OCI-LY3 (cell line): Measurements from ENCODE around the gene TPM4.

Experiments used
- EZH2phosphoT487 ChIP-seq: fragments of 200-600 bp; shearing (Covaris generic); IDR thresholded peaks from 2 replicates; pipeline ENCODE4 v1.6.1; 2018; ENCODE audit warnings: antibody characterized with exemption, mixed run types, low read depth
- TF ChIP-seq, protein P1 (sequence below): fragments of 200-600, 300-600 bp; sonication (generic); IDR thresholded peaks from 2 replicates; pipeline ENCODE4 v1.5.1; 2014; ENCODE audit warnings: antibody characterized with exemption, low read length, low read depth

DNA sequence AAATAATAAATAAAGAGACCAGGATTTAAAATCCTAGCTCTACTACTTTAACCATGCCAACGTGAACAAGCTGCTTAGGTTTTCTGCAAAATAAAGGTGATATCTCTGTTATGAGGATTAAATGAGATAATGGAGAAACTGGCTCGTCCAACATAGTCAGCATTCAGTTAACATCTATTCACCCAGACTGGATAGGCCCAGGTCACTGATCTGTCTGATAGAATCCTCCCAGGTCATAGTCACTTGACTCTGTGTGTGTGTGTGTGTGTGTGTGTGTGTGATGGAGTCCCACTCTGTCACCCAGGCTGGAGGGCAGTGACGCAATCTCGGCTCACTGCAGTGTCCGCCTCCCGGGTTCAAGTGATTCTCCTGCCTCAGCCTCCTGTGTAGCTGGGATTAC, 22.5 kb downstream of the TPM4 start:
- TF ChIP-seq, protein P1, sequence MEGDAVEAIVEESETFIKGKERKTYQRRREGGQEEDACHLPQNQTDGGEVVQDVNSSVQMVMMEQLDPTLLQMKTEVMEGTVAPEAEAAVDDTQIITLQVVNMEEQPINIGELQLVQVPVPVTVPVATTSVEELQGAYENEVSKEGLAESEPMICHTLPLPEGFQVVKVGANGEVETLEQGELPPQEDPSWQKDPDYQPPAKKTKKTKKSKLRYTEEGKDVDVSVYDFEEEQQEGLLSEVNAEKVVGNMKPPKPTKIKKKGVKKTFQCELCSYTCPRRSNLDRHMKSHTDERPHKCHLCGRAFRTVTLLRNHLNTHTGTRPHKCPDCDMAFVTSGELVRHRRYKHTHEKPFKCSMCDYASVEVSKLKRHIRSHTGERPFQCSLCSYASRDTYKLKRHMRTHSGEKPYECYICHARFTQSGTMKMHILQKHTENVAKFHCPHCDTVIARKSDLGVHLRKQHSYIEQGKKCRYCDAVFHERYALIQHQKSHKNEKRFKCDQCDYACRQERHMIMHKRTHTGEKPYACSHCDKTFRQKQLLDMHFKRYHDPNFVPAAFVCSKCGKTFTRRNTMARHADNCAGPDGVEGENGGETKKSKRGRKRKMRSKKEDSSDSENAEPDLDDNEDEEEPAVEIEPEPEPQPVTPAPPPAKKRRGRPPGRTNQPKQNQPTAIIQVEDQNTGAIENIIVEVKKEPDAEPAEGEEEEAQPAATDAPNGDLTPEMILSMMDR, result no peak
- no peak for TF ChIP-seq EZH2phosphoT487
